A204.1 (cell line): ENCODE data around the gene HNRNPL.
"Not testable (repeated sequence)": the region's sequence is repeated elsewhere in the genome, so short reads cannot be mapped to it uniquely, and the experiment has no call there.

Source experiments
- FAIRE-seq: peaks from 2 replicates; lab custom pipeline; 2012; peaks lifted over from hg19 to GRCh38; lab: Jason Lieb, UNC

HNRNPL gene

GRCh38 chr19:38869836-38870607 lies 20.2 kb upstream of the HNRNPL start:
- no peak for FAIRE-seq

GRCh38 chr19:38869160-38869835 lies 19.5 kb upstream of the HNRNPL start:
- FAIRE-seq: no peak

DNA sequence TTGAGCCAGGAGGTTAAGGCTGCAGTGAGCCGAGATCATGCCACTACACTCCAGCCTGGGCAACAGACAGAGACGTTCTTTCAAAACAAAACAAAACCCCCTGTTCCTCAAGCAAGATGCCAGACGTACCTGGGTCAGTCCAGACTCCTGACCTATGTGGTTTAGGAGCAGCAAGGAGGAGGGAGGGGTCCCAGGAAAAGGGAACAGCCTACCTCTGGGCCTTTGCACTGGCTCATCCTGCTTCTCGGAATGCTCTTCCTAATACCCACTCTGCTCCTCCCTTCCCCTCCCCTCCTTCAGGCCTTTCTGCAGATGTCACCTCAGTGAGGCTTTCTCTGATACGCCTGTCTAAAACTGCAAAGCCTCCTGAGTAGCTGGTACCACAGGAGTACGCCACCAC lies 18.8 kb upstream of the HNRNPL start:
- FAIRE-seq: no peak

DNA sequence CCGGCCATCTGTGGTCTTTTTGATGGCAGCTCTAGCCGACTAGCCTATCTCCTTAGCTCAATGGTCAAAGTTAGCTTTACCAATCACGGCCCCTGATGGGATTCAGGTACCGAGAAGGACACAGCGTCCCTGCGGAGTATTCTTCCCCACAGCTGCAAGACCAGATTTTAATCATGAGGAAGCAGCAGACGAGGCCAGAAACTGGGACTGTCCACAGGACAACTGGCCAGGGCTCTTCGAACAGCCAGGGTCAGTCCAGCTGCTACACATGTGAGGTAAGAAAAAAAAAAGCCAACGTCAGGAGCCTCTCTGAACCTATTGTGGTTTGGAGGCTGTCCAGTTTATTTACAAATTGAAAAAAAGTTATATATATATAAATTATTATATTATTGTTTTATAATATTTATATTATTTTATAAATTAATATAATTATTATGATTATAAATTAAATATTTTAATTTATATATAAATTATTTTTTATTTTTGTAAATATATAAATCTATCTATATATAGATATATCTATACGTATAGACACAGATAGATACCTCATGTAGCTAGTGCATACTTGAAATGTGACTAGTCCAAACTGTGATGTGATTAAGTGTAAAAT lies 17.5 kb upstream of the HNRNPL start:
- peak; percentile 94 for FAIRE-seq

- no peak for FAIRE-seq
These were observed 12.7 kb upstream of the HNRNPL start for GRCh38 chr19:38862321-38863059.

GRCh38 chr19:38861368-38861767 lies 11.6 kb upstream of the HNRNPL start:
- peak; percentile 97 for FAIRE-seq

- FAIRE-seq: not testable (repeated sequence)
These were observed 9.9 kb upstream of the HNRNPL start for GRCh38 chr19:38859631-38860204.

DNA sequence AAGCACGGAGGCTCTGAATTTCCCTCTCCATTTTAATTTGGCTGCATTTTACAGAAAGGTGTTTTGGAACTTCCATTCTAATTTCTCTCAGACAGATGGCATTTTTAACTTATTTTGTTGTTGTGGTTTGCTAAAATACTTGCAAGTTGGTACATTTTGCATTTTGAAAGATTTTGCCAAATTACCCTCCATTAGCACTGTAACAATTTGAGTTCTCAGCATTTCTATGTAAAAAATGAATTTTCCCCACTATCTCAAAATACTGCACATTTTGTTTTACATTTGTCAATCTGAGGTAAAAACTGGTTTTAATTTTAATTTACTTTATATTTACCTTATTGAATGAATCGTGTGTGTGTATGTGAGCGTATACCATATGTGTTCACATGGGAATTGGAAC lies 7.0 kb upstream of the HNRNPL start:
- no peak for FAIRE-seq

- FAIRE-seq: not testable (repeated sequence)
These were observed 6.0 kb upstream of the HNRNPL start for GRCh38 chr19:38855751-38856150.

- not testable (repeated sequence) for FAIRE-seq
These were observed 5.2 kb upstream of the HNRNPL start for GRCh38 chr19:38854961-38855360.

DNA sequence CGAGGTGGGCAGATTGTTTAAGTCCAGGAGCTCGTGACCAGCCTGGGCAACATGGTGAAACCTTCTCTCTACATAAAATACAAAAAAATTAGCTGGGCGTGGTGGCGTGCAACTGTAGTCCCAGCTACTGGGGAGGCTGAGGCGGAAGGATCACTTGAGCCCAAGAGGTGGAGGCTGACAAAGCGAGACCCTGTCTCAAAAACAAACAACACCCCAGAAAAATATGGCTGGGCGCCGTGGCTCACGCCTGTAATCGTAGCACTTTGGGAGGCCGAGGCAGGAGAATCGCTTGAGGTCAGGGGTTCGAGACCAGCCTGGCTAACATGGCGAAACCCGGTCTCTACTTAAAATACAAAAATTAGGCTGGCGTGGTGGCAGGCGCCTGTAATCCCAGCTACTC lies 3.4 kb upstream of the HNRNPL start:
- no peak for FAIRE-seq

- FAIRE-seq: no peak
These were observed 2.7 kb upstream of the HNRNPL start for GRCh38 chr19:38852231-38853044.

DNA sequence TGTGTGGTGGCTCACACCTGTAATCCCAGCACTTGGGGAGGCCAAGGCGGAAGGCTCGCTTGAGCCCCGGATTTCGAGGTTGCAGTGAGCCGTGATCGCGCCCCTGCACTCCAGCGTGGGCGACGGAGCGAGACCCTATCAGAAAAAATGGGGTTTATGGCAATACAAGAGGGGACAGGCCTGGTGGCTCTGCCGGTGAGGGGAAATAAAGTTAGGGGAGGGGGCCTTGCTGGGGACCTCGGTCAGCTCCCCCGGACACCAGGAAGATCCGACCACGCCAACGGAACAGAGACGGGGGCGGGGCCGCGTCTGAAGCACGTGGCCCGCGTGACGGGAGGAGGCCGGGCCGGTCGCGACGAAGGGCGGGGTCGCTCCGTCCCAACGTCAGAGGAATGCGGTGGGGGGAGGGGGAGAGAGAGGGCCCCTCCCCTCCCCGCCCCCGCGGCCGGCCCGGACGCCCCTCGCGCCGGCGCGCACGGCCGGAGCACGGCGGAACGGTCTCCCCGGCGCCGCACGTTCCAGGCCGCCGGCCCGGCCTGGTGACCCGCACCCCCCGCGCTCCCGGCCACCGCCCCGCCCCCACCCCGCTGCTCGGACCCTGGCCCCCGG lies 1.9 kb upstream of the HNRNPL start:
- no peak for FAIRE-seq

GRCh38 chr19:38850976-38851621 lies 1.3 kb upstream of the HNRNPL start:
- no peak for FAIRE-seq

- peak; percentile 100 for FAIRE-seq
These were observed 720 bp upstream of the HNRNPL start for GRCh38 chr19:38850436-38850975.

- FAIRE-seq: no peak
These were observed 483 bp downstream of the HNRNPL start for GRCh38 chr19:38849147-38849859.

DNA sequence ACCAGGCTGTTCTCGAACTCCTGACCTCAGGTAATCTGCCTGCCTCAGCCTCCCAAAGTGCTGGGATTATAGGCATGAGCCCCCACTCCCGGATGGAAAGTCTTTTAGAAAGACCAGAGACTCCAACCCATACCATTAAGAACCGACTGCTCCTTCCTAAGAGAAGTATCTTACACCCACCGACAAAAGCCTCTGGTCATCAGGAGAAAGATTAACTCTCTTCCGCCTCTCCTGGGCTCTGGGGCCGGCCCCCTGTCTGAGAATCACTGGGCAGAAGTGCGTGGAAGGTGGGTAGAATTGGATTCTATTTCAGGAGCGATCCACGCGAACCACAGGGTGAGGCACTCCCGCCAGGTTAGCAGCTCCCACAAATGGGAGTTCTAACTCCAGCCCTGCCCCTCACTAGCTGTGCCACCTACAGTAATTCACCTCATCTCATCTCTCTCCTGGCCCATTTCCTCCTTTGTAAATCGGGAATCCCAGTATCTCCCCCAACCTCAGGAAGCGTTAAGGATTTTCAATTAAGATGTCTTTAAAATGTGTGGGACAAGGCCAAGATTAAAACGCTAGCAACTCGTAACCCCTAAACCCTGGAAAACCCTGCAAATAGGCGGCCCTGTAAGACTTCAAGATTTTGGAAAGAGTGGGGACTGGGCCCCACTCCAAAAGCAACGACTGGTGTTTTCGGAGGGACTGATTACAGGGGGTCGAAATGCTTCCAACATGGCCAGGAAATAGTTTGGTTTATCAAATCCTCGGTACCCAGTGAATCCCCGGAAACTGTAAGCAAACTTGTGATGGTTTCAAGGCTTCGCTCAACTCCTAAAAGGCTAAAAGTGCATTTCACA lies 1.3 kb downstream of the HNRNPL start:
- FAIRE-seq: no peak

- no peak for FAIRE-seq
These were observed 3.7 kb downstream of the HNRNPL start for GRCh38 chr19:38846097-38846496.
